ENCODE measurements around the gene SPSB1. TPM values are rescaled to one million over a fixed set of nuclear protein-coding genes. Genes with fewer than 3 reads are reported as not detected.

The SPSB1 gene
- total and polyA plus RNA-seq, 2 experiments from 2014 or later: 2.4 to 6.8 TPM

- peaks cover 24% of the 10 kb centered on the region for H3K4me1 ChIP-seq (ENCODE audit: insufficient read depth)
- H3K4me3 ChIP-seq: no peak overlapping the region
- H2AFZ ChIP-seq: no peak overlapping the region
- ATAC-seq (no peak), DNase-seq (ENCODE audit: low spot score) (no peak)
- Mint-ChIP-seq H3K9me3 (peaks cover 33% of the 10 kb centered on the region), H3K27ac (no peak overlapping the region), H3K4me3 (no peak overlapping the region), H3K27me3 (ENCODE audit: insufficient read depth, low read depth, poor library complexity) (peaks cover 17% of the 10 kb centered on the region), H3K36me3 (ENCODE audit: low read depth) (peaks cover 28% of the 10 kb centered on the region), H3K4me1 (peaks cover 33% of the 10 kb centered on the region)
- no peaks in the 10 kb centered on the region for H3K27me3 ChIP-seq (ENCODE audit: insufficient read depth)
- H3K36me3 ChIP-seq (ENCODE audit: insufficient read depth): no peaks in the 10 kb centered on the region
- H3K4me2 ChIP-seq: no peak overlapping the region
- no peak overlapping the region for H3K27ac ChIP-seq (ENCODE audit: low read depth)
- H4K20me1 ChIP-seq (replicated peaks; ENCODE audit: insufficient read depth): no peaks in the 10 kb centered on the region
- no peak for TF ChIP-seq CREB1 (CRISPR knock-in tag; IDR thresholded peaks at IDR 0.05; ENCODE audit: low read depth)
- H3K79me2 ChIP-seq (replicated peaks; ENCODE audit: insufficient read depth): no peaks in the 10 kb centered on the region
- peaks cover 6% of the 10 kb centered on the region; the same call in 1 of the 2 replicates for H3K9me2 ChIP-seq (ENCODE audit: insufficient read depth)
- H3F3A ChIP-seq (replicated peaks; ENCODE audit: low read depth): peaks cover 15% of the 10 kb centered on the region; the same call in 1 of the 2 replicates
Observed at GRCh38 chr1:9256332-9256731, 36.4 kb upstream of the SPSB1 start.

GRCh38 chr1:9257851-9258250, 34.8 kb upstream of the SPSB1 start:
- peaks cover 28% of the 10 kb centered on the region for H3K36me3 Mint-ChIP-seq (ENCODE audit: low read depth)
- Histone ChIP-seq H3K27me3 (ENCODE audit: insufficient read depth) (no peaks in the 10 kb centered on the region), H2AFZ (no peak overlapping the region), H3K27ac (ENCODE audit: low read depth) (no peak overlapping the region), H3F3A (replicated peaks; ENCODE audit: low read depth) (peaks cover 15% of the 10 kb centered on the region; the same call in 1 of the 2 replicates), H3K4me1 (ENCODE audit: insufficient read depth) (peaks cover 10% of the 10 kb centered on the region), H3K9me2 (ENCODE audit: insufficient read depth) (peaks cover 6% of the 10 kb centered on the region; the same call in 1 of the 2 replicates), H3K4me2 (no peak overlapping the region), H3K4me3 (no peak overlapping the region), H4K20me1 (replicated peaks; ENCODE audit: insufficient read depth) (no peaks in the 10 kb centered on the region), H3K36me3 (ENCODE audit: insufficient read depth) (no peaks in the 10 kb centered on the region), H3K79me2 (replicated peaks; ENCODE audit: insufficient read depth) (no peaks in the 10 kb centered on the region)
- peaks cover 33% of the 10 kb centered on the region for H3K9me3 Mint-ChIP-seq
- no peak overlapping the region for H3K27ac Mint-ChIP-seq
- DNase-seq (ENCODE audit: low spot score) (no peak), ATAC-seq (no peak)
- H3K4me3 Mint-ChIP-seq: no peak overlapping the region
- peaks cover 13% of the 10 kb centered on the region for H3K27me3 Mint-ChIP-seq (ENCODE audit: insufficient read depth, low read depth, poor library complexity)
- H3K4me1 Mint-ChIP-seq: peaks cover 18% of the 10 kb centered on the region
- no peak for TF ChIP-seq STAT1 (IDR thresholded peaks at IDR 0.05; ENCODE audit: unreplicated experiment)
- TF ChIP-seq CTCF (conservative IDR thresholded peaks at IDR 0.05; ENCODE audit: low read depth in 2 of 2): no peak
- TF ChIP-seq JUNB (IDR thresholded peaks at IDR 0.05; ENCODE audit: unreplicated experiment): no peak
- no peak for TF ChIP-seq POLR2AphosphoS5 (IDR thresholded peaks at IDR 0.05; ENCODE audit: low read depth)
- no peak for TF ChIP-seq ZNF462 (CRISPR knock-in tag; IDR thresholded peaks at IDR 0.05)
- TF ChIP-seq ETS1 (IDR thresholded peaks at IDR 0.05): no peak
- no peak for TF ChIP-seq CREB1 (CRISPR knock-in tag; IDR thresholded peaks at IDR 0.05; ENCODE audit: low read depth)
- TF ChIP-seq ZNF331 (CRISPR knock-in tag; IDR thresholded peaks at IDR 0.05; ENCODE audit: low read depth): no peak
- no peak for TF ChIP-seq ZNF114 (CRISPR knock-in tag; IDR thresholded peaks at IDR 0.05)
- TF ChIP-seq EZH2phosphoT487 (IDR thresholded peaks at IDR 0.05; ENCODE audit: unreplicated experiment): no peak
- no peak for TF ChIP-seq NANOG (IDR thresholded peaks at IDR 0.05; ENCODE audit: borderline replicate concordance)
- TF ChIP-seq EZH2 (IDR thresholded peaks at IDR 0.05; ENCODE audit: low read depth, unreplicated experiment): no peak

All from GM23338 (cell line).